Smooth muscle cell (in vitro differentiated cells): Measurements from ENCODE around the gene ARFIP1. TPM values are rescaled to one million over a fixed set of nuclear protein-coding genes. Genes with fewer than 3 reads are reported as not detected.

ENCODE experiments used
- DNase-seq: peaks from one replicate; lab custom pipeline; 2025; ENCODE audit not compliant: unreplicated experiment; lab: John Stamatoyannopoulos, UW
- H2AFZ ChIP-seq: fragments of 200-600 bp; sonication (generic); 2 replicates; pipeline ENCODE4 v1.6.0; 2016; ENCODE audit warnings: antibody characterized with exemption, low read depth, mild to moderate bottlenecking
- H3F3A ChIP-seq: fragments of 200-600 bp; sonication (generic); 2 replicates; pipeline ENCODE4 v1.6.0; 2017; ENCODE audit warnings: antibody characterized with exemption, low read depth
- H3K27ac ChIP-seq: fragments of 200-600 bp; sonication (generic); 2 replicates; pipeline ENCODE4 v1.5.1; 2016; ENCODE audit warnings: low read depth, mild to moderate bottlenecking
- H3K27me3 ChIP-seq: fragments of 200-600 bp; sonication (generic); 2 replicates; pipeline ENCODE4 v1.6.1; 2016; ENCODE audit warnings: low read depth, mild to moderate bottlenecking
- H3K36me3 ChIP-seq: fragments of 200-600 bp; sonication (generic); 2 replicates; pipeline ENCODE4 v1.5.1; 2016; ENCODE audit warnings: low read depth
- H3K4me1 ChIP-seq: fragments of 200-600 bp; sonication (generic); 2 replicates; pipeline ENCODE4 v1.5.1; 2016; ENCODE audit warnings: low read depth
- H3K4me2 ChIP-seq: fragments of 200-600 bp; sonication (generic); 2 replicates; pipeline ENCODE4 v1.6.0; 2016; ENCODE audit warnings: mild to moderate bottlenecking
- H3K4me3 ChIP-seq: fragments of 200-600 bp; sonication (generic); 2 replicates; pipeline ENCODE4 v1.5.1; 2016; ENCODE audit warnings: mild to moderate bottlenecking
- H3K79me2 ChIP-seq: fragments of 200-600 bp; sonication (generic); 2 replicates; pipeline ENCODE4 v1.6.0; 2016; ENCODE audit warnings: low read depth, mild to moderate bottlenecking
- H3K9ac ChIP-seq: fragments of 200-600 bp; sonication (generic); 2 replicates; pipeline ENCODE4 v1.6.0; 2016; ENCODE audit warnings: low read depth
- H3K9me3 ChIP-seq: fragments of 200-600 bp; sonication (generic); replicated peaks from 2 replicates; pipeline ENCODE4 v1.5.1; 2016; ENCODE audit warnings: low read depth
- H4K20me1 ChIP-seq: fragments of 200-600 bp; sonication (generic); 2 replicates; pipeline ENCODE4 v1.6.0; 2016; ENCODE audit warnings: low read depth
- WGBS: methylation state at CpG from one replicate; pipeline ENCODE4 v1.1.7; 2016; ENCODE audit warnings: low lambda C conversion rate; 5-methylcytosine and 5-hydroxymethylcytosine counted together
- polyA plus RNA-seq: library from polyadenylated mRNA; unstranded; fragments of >200 nt; fragmentation: Nextera tagmentation; extraction: Ambion mirVana; gene quantifications from 2 replicates; pipeline ENCODE4 v1.2.1, GENCODE V29; 2016
- total RNA-seq: library from RNA; depleted of rRNA; stranded (reverse); fragments of >200 nt; gene quantifications from 2 replicates; pipeline ENCODE4 v1.2.3, GENCODE V29; 2014
- TF ChIP-seq, protein P1 (sequence below): fragments of 200-600 bp; sonication (generic); IDR thresholded peaks from 2 replicates; pipeline ENCODE4 v1.5.1; 2017; ENCODE audit warnings: borderline replicate concordance, mild to moderate bottlenecking, antibody characterized with exemption; ENCODE audit not compliant: insufficient read depth, poor library complexity, severe bottlenecking

ARFIP1 gene
- total and polyA plus RNA-seq, 2 experiments from 2014 or later, result 21.3 to 37.7 TPM

DNA sequence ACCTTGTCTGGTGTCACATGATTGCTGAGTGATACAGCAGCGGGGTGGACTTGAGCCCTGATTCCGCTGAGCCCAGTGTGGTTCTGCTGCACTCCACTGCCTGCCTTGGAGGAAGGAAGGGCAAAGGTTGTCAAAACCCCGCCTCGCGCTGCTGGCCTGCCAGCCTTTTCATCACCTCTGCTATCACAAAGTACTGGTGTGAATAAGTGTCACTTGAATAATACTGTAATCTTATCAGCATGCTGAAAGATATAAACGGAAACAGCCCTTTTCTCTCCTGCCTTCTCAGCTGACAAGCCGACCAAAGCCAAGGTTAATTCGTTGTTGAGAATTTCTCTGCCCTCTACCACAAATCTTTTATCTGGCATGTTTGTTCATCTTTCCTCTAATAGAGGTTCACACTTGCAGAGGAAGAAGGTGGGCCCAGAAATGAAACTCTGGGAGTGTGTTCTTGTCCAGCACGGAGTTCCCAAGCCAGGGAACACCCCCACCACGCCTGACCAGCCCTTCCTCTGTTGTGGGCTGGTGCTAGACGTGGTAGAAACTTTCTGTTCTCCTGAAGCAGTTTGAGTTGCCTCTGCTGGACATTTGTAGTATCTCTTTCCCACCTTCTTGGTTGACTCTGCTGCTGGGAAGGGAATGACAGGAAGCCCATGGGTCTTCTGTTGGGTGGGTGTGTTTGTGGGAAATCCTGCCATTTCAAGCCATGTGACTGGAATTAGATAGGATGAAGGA, 177.8 kb downstream of the ARFIP1 start:
- WGBS, result 56% methylated on average over 11 of the region's 11 CpGs
- H3K36me3 ChIP-seq, result no peaks in the 10 kb centered on the region
- no peaks in the 10 kb centered on the region for H3K9me3 ChIP-seq
- H3K27ac ChIP-seq, result no peak overlapping the region
- H3K79me2 ChIP-seq, result no peaks in the 10 kb centered on the region
- no peak for DNase-seq
- H3F3A ChIP-seq, result no peaks in the 10 kb centered on the region
- H3K4me1 ChIP-seq, result no peaks in the 10 kb centered on the region
- H3K9ac ChIP-seq, result no peak overlapping the region
- H2AFZ ChIP-seq, result no peak overlapping the region
- TF ChIP-seq, protein P1, sequence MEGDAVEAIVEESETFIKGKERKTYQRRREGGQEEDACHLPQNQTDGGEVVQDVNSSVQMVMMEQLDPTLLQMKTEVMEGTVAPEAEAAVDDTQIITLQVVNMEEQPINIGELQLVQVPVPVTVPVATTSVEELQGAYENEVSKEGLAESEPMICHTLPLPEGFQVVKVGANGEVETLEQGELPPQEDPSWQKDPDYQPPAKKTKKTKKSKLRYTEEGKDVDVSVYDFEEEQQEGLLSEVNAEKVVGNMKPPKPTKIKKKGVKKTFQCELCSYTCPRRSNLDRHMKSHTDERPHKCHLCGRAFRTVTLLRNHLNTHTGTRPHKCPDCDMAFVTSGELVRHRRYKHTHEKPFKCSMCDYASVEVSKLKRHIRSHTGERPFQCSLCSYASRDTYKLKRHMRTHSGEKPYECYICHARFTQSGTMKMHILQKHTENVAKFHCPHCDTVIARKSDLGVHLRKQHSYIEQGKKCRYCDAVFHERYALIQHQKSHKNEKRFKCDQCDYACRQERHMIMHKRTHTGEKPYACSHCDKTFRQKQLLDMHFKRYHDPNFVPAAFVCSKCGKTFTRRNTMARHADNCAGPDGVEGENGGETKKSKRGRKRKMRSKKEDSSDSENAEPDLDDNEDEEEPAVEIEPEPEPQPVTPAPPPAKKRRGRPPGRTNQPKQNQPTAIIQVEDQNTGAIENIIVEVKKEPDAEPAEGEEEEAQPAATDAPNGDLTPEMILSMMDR, result no peak
- no peak overlapping the region for H3K4me2 ChIP-seq
- H3K27me3 ChIP-seq, result peaks cover 5% of the 10 kb centered on the region
- no peak overlapping the region for H3K4me3 ChIP-seq
- H4K20me1 ChIP-seq, result no peaks in the 10 kb centered on the region

DNA sequence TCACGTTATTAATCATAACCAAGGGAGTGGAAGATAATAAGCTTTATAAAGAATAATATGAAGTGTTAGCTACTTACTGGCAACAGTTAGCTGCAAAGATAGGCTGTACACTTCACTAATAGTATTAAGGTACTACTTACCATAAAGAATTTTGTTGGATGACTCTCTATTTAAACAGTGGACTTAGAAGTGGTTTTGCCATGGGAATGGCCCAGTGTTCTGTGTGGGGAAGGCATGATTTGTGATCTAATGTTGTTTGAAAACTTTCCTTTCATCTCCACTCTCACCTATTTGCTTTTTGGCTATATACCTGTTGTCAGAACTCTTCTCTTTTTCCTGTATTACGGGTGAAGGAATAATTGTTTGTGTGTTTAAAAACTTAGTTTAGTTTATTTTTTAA, 179.3 kb downstream of the ARFIP1 start:
- DNase-seq, result no peak
- no peak overlapping the region for H3K9ac ChIP-seq
- H3K4me2 ChIP-seq, result no peak overlapping the region
- H3K27ac ChIP-seq, result no peak overlapping the region
- no peak overlapping the region for H3K4me3 ChIP-seq
- no peaks in the 10 kb centered on the region for H3K4me1 ChIP-seq
- peaks cover 5% of the 10 kb centered on the region for H3K27me3 ChIP-seq
- no peaks in the 10 kb centered on the region for H3K9me3 ChIP-seq
- TF ChIP-seq, protein P1, result no peak
- no peaks in the 10 kb centered on the region for H4K20me1 ChIP-seq
- no peaks in the 10 kb centered on the region for H3K36me3 ChIP-seq
- no peak overlapping the region for H2AFZ ChIP-seq
- WGBS, result 98% methylated on average over 2 of the region's 2 CpGs
- H3K79me2 ChIP-seq, result no peaks in the 10 kb centered on the region
- H3F3A ChIP-seq, result no peaks in the 10 kb centered on the region

DNA sequence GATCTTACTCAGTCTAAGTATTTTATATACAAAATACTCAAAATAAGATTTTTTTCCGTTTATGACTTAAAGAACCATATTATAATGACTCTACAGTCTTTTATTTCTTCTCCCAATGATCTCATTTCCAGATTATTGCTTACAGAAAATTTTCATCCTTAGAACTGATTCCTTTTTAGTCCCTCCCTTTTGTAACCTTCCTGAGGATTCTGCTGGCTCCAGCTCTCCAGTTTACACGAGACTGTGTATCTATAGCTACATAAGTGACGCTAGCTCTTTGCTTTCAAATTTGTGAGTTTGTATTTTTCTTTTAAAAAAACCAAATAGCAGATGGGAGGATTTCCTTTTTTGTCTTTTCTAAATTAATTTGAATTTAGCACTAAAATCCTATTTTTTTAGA, 180.3 kb downstream of the ARFIP1 start:
- WGBS, result 93% methylated on average over 3 of the region's 3 CpGs
- TF ChIP-seq, protein P1, result no peak
- no peak overlapping the region for H3K4me2 ChIP-seq

More for the DNA sequence above, 180.3 kb downstream of the ARFIP1 start:
- H3K27me3 ChIP-seq, result peaks cover 5% of the 10 kb centered on the region
- H2AFZ ChIP-seq, result no peak overlapping the region
- no peak overlapping the region for H3K4me3 ChIP-seq
- no peak overlapping the region for H3K27ac ChIP-seq
- no peaks in the 10 kb centered on the region for H4K20me1 ChIP-seq
- H3F3A ChIP-seq, result no peaks in the 10 kb centered on the region
- no peaks in the 10 kb centered on the region for H3K9me3 ChIP-seq
- no peaks in the 10 kb centered on the region for H3K4me1 ChIP-seq
- no peak for DNase-seq
- H3K9ac ChIP-seq, result no peak overlapping the region
- no peaks in the 10 kb centered on the region for H3K79me2 ChIP-seq
- no peaks in the 10 kb centered on the region for H3K36me3 ChIP-seq
